Mesothelial cell of epicardium (in vitro differentiated cells): ENCODE results near the gene LRRC8C. TPM values are rescaled to one million over a fixed set of nuclear protein-coding genes. Genes with fewer than 3 reads are reported as not detected.
"Not testable (repeated sequence)": the region's sequence is repeated elsewhere in the genome, so short reads cannot be mapped to it uniquely, and the experiment has no call there.

ENCODE experiments used
- DNase-seq, 2 experiments: peaks; one replicate each; pipeline ENCODE4 v3.0.0; 2021; ENCODE audit warnings: low spot score in 2 of 2; ENCODE audit not compliant: unreplicated experiment in 2 of 2
- H3K27ac Mint-ChIP-seq: 2 replicates; pipeline ENCODE4 v1.8.0; 2021; ENCODE audit warnings: mixed read lengths
- H3K27me3 Mint-ChIP-seq: 2 replicates; pipeline ENCODE4 v1.8.0; 2021; ENCODE audit warnings: low read depth, mixed read lengths
- H3K36me3 Mint-ChIP-seq: 2 replicates; pipeline ENCODE4 v1.8.0; 2021; ENCODE audit warnings: mixed read lengths
- H3K4me1 Mint-ChIP-seq: 2 replicates; pipeline ENCODE4 v1.8.0; 2021; ENCODE audit warnings: mixed read lengths
- H3K4me3 Mint-ChIP-seq: 2 replicates; pipeline ENCODE4 v1.8.0; 2021; ENCODE audit warnings: mild to moderate bottlenecking, moderate library complexity, mixed read lengths
- H3K9me3 Mint-ChIP-seq: 2 replicates; pipeline ENCODE4 v1.8.0; 2021; ENCODE audit warnings: mixed read lengths
- total RNA-seq: library from RNA; stranded (reverse); gene quantifications from 3 replicates; pipeline ENCODE4 v1.2.1, GENCODE V29; 2021
- TF ChIP-seq, protein P1 (sequence below): fragments of 200-600 bp; sonication (generic); IDR thresholded peaks from one replicate; pipeline ENCODE4 v1.5.0; 2021; ENCODE audit warnings: antibody characterized with exemption; ENCODE audit not compliant: unreplicated experiment

Gene LRRC8C
- total RNA-seq, 1 donor from 2014 or later, result 1.3 TPM

DNA sequence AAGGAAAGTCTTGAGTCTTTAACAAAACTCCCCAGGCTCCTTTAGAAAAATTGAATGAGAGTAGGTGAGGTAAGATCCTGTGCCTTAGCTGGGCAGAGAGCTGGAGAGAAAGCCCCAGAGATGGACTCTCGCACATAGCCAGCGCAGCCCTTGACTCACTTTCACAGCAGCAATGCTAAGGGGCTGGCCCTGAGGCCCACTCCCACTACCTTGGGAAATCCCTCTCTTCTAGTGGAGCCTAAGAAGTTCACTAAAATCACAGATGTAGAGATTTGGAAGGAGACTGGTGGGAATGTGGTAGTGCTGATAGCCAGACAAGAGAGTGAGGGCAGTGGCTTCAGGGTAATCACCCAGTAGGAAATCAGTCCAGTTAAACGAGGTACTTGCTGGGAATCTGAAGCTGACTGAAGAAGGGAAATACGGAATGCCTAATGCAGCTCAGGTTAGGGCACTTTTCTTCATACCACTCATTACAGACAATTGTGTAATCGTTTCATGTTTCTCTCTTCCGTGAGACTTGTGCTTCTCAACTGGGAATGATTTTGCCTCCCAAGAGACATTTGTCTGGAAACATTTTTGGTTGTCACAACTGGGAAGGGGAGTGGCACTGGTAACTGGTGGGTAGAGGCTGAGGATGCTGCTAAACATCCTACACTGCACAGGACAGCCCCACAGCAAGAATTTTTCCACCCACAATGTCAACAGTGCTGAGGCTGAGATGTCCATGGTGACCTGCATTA, 42.4 kb upstream of the LRRC8C start:
- Mint-ChIP-seq H3K4me1 (peaks cover 23% of the 10 kb centered on the region), H3K27me3 (no peaks in the 10 kb centered on the region), H3K4me3 (no peak overlapping the region), H3K36me3 (peaks cover 3% of the 10 kb centered on the region), H3K27ac (no peak overlapping the region), H3K9me3 (no peaks in the 10 kb centered on the region)
- DNase-seq, result no peak
- TF ChIP-seq, protein P1, sequence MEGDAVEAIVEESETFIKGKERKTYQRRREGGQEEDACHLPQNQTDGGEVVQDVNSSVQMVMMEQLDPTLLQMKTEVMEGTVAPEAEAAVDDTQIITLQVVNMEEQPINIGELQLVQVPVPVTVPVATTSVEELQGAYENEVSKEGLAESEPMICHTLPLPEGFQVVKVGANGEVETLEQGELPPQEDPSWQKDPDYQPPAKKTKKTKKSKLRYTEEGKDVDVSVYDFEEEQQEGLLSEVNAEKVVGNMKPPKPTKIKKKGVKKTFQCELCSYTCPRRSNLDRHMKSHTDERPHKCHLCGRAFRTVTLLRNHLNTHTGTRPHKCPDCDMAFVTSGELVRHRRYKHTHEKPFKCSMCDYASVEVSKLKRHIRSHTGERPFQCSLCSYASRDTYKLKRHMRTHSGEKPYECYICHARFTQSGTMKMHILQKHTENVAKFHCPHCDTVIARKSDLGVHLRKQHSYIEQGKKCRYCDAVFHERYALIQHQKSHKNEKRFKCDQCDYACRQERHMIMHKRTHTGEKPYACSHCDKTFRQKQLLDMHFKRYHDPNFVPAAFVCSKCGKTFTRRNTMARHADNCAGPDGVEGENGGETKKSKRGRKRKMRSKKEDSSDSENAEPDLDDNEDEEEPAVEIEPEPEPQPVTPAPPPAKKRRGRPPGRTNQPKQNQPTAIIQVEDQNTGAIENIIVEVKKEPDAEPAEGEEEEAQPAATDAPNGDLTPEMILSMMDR, result no peak

- peaks cover 23% of the 10 kb centered on the region for H3K4me1 Mint-ChIP-seq
- not testable (repeated sequence) for H3K27ac Mint-ChIP-seq, H3K27me3 Mint-ChIP-seq, H3K4me3 Mint-ChIP-seq, DNase-seq, H3K36me3 Mint-ChIP-seq, H3K9me3 Mint-ChIP-seq
Observed at GRCh38 chr1:89592861-89593302, 40.0 kb upstream of the LRRC8C start.

GRCh38 chr1:89594096-89594740, 38.7 kb upstream of the LRRC8C start:
- Mint-ChIP-seq H3K9me3 (no peaks in the 10 kb centered on the region), H3K4me3 (no peak overlapping the region), H3K27me3 (no peaks in the 10 kb centered on the region), H3K36me3 (peaks cover 3% of the 10 kb centered on the region), H3K27ac (no peak overlapping the region), H3K4me1 (peaks cover 24% of the 10 kb centered on the region)
- TF ChIP-seq, protein P1, result no peak
- no peak for DNase-seq

- H3K36me3 Mint-ChIP-seq, result peaks cover 3% of the 10 kb centered on the region
- peaks cover 10% of the 10 kb centered on the region for H3K4me1 Mint-ChIP-seq
- TF ChIP-seq, protein P1, result no peak
- no peak for DNase-seq
- no peak overlapping the region for H3K27ac Mint-ChIP-seq
- no peaks in the 10 kb centered on the region for H3K27me3 Mint-ChIP-seq
- H3K4me3 Mint-ChIP-seq, result no peak overlapping the region
- no peaks in the 10 kb centered on the region for H3K9me3 Mint-ChIP-seq
Observed at GRCh38 chr1:89596698-89597097, 36.2 kb upstream of the LRRC8C start.

DNA sequence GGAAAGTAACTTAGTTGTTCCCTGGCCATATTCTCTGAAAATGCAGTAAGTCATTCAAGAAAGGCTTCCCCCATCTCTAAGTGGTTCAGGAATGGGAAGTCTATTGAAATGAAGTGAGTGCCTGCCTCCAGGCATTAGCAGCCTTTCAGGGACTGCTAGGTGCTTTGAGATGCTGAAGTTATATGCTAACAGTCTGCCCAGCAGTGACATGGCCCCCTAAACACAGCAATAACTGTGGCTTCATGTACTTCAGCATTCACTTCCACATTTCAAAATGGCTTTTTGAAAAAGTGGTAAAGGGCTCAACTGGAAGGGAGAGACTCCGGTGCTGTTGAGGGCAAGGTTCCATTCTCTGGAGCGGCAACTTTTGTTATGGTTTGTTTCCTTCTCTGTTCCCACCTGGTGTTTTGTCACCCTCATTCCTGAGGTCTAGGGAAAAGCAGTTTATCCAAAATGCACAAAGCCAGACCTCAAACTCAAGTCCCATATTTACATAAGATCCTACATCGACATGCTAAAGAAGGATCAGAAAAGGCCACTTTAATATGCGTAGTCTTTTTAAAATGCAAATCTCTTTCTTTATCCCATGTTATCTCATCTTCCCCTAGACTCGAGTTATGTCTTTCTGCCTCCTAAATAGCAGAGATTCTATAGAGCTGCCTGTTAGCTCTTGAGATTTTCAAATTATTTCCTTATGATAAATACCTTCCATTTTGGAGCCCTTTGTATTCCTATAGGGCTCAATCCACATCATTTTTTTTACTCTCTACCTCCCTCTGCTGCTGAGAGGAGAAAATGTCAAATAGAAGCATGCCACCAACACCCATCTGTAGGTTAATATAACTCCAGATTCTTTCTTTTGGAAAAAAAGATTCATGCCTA, 34.2 kb upstream of the LRRC8C start:
- no peak overlapping the region for H3K27ac Mint-ChIP-seq
- TF ChIP-seq, protein P1, result peak; percentile 77
- H3K4me1 Mint-ChIP-seq, result peaks cover 6% of the 10 kb centered on the region
- H3K4me3 Mint-ChIP-seq, result no peak overlapping the region
- H3K27me3 Mint-ChIP-seq, result no peaks in the 10 kb centered on the region
- DNase-seq, result no peak
- H3K36me3 Mint-ChIP-seq, result no peaks in the 10 kb centered on the region
- H3K9me3 Mint-ChIP-seq, result no peaks in the 10 kb centered on the region

DNA sequence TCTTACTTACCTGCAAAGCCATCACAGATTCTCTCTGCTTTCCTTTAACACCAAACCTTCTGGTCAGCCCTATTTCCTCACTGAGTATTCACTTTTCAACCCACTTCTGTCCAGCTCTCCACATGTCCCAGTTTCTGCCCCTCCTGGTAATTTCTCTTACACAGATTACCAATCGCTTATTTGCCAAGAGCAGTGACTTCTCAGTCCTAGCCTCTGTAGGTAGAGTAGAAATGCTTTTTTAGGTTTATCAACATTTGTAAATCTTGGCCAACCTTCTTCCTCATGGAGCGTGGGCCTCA, 33.6 kb upstream of the LRRC8C start:
- H3K36me3 Mint-ChIP-seq, result no peaks in the 10 kb centered on the region
- H3K27ac Mint-ChIP-seq, result no peak overlapping the region
- H3K9me3 Mint-ChIP-seq, result no peaks in the 10 kb centered on the region
- TF ChIP-seq, protein P1, result peak; percentile 28
- no peaks in the 10 kb centered on the region for H3K27me3 Mint-ChIP-seq
- DNase-seq, result no peak
- H3K4me1 Mint-ChIP-seq, result peaks cover 6% of the 10 kb centered on the region
- H3K4me3 Mint-ChIP-seq, result no peak overlapping the region
